GDM1 (cell line): ENCODE data around the gene GABBR2.
"Not testable (repeated sequence)": the region's sequence is repeated elsewhere in the genome, so short reads cannot be mapped to it uniquely, and the experiment has no call there.

Source experiments
- DNase-seq: peaks from one replicate; lab custom pipeline; 2025; lab: John Stamatoyannopoulos, UW

Gene GABBR2

DNA sequence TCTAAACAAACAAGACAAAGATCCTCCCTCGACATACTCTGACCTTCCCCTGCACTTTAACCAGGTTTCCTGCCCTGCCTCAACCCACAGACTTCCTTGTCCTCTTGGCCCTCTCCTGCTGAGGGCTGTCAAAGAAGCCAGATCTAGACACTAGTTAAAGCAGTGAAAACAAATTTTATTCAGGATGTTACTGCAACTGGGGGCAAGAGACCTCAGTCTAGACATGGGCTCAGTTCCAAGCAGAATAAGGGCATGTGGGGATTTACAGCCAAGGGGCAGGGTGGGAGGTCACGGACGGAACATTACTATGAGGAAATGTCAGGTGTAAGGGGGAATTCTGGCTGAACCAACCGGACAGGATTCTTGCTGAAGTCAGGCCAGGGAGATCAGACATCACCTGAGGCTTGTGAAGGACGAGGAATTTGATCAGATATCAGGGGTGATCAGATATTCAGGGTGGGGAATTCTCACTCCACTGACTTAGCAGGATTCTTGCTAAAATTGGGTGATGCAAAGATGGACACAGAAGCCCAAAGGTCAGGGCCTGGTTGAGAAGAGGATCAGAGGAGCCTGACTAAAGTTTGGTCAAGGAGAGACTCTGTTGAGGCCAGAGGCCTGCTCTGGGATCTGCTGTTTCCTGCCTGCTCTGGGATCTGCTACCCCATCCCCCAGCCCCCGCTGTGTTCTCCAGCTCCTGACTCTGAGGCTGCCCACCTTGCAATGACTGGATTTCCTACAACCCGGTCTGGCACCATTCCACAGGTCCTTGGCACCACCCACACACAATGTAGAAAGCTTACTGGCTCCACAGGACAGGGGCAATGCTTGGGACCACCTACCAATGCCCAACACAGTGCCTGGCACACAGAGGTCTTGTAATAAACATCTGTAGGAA lies 21.5 kb downstream of the GABBR2 start:
- peak; percentile 27 for DNase-seq

DNA sequence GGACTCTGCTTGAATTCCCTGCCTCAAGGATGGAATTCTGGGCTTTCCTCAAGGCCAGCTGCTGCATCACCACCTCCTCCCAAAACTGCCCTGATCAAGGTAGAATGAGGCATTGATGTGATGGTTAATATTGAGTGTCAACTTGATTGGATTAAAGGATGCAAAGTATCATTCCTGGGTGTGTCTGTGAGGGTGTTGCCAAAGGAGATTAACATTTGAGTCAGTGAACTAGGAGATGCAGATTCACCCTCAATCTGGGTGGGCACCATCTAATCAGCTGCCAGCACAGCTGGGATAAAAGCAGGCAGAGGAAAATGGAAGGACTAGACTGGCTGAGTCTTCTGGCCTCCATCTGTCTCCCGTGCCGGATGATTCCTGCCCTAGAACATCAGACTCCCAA lies 23.9 kb downstream of the GABBR2 start:
- DNase-seq, result not testable (repeated sequence)

DNA sequence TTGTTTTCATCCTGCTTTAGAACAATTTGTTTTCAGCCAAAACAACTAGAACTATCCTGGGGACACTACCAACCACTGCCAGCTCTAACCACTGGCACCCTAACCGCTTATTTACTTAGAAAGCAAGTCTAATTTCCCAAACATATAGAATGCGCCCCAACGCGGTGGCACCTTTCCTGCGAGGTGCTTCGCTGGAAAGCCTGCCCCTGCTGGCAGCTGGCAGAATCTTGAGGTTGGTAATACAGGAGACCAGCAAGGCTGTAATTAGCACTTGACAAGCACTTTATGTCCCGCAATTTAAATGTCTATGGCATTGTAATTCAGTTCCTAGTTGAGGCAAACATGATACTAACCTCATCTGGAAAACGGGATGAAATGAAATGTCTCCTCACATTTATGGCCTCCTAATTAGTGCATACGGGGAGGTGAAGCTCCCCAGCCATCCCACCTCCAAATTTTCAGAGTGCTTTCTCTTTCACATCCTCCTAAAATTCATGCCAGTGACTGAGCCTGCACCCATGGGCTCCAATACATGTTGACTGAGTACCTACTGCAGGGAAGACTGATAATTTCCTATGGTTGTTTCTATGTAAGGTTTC lies 30.4 kb downstream of the GABBR2 start:
- DNase-seq, result no peak

- no peak for DNase-seq
Measured at GRCh38 chr9:98673681-98674080, 35.1 kb downstream of the GABBR2 start.

DNA sequence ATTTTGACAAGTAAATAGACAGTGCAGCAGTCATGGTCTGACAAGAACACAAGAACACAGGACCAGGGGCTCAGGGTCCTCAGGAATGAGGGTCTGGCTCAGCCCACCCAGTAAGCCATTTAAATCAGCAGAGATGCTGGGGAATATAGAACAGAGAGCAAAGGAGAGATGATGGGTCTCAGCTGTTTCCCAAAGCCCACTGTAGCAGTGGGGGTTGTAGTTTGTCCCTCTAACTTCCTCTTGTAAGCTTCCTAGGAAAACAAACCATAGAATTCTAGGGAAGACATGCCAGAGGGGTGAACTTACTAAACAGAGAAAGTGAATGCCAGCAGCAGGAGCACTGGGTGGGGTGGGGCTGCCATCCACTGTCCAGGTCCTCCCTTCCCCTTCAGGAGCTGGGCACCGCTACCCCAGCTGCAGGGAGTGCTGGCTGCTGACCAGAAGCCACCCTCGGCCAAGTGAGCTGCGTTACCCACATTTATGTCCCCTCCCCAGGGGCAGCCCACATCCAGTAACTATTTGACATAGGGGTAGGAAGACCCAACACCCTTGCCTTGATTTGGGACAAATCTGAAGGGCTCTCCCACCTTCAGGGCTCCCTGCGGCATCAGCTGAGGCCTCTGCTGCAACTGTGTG lies 41.6 kb downstream of the GABBR2 start:
- no peak for DNase-seq

GRCh38 chr9:98665501-98665900 lies 43.2 kb downstream of the GABBR2 start:
- DNase-seq, result no peak

- no peak for DNase-seq
Measured at GRCh38 chr9:98660541-98660940, 48.2 kb downstream of the GABBR2 start.

GRCh38 chr9:98658951-98659351 lies 49.8 kb downstream of the GABBR2 start:
- no peak for DNase-seq

DNA sequence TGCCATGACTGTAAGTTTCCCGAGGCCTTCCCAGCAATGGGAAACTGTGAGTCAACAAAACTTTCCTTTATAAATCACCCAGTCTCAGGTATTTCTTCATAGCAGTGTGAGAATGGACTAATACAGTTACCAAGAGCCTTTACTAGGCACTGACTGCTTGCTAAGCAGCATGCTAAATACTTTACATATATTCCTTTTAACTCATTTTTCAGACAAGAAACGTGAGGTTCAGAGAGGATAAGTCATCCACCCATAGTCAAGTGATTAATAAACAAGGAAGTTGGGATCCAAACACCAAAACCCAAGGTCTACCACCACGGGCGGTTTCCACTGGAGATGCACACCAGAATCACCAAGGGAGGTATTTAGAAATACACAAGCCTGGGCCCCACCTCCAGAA lies 50.8 kb downstream of the GABBR2 start:
- no peak for DNase-seq

DNA sequence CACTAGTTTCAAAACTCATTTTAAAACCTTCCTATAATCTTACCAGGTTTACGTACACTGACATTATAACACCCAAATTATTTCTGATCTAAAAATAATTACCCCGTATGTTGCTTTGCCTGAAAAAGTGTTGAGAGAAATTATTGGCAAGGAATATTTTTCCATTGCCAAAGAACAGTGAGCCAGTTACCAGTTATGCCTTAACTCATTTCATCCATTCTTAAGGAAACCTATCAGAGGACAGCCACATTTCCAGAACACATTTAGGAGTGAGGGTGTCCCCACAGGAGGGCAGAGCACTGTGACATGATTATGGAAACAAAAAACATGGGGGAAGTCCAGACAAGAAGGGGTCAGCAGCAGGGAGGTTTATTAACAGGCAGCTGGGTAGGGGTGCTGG lies 52.2 kb downstream of the GABBR2 start:
- DNase-seq, result no peak

DNA sequence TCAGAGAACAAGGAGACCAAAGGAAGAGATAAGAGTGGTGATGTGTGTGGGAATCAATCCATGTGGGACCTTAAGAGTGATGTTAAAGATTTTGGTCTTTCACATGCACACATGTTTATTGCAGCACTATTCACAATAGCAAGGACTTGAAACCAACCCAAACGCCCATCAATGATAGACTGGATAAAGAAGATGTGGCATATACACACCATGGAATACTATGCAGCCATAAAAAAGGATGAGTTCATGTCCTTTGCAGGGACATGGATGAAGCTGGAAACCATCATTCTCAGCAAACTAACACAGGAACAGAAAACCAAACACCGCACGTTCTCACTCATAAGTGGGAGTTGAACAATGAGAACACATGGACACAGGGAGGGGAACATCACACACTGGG lies 53.3 kb downstream of the GABBR2 start:
- DNase-seq, result not testable (repeated sequence)

GRCh38 chr9:98654247-98654646 lies 54.5 kb downstream of the GABBR2 start:
- DNase-seq, result no peak

GRCh38 chr9:98652741-98653140 lies 56.0 kb downstream of the GABBR2 start:
- no peak for DNase-seq

DNA sequence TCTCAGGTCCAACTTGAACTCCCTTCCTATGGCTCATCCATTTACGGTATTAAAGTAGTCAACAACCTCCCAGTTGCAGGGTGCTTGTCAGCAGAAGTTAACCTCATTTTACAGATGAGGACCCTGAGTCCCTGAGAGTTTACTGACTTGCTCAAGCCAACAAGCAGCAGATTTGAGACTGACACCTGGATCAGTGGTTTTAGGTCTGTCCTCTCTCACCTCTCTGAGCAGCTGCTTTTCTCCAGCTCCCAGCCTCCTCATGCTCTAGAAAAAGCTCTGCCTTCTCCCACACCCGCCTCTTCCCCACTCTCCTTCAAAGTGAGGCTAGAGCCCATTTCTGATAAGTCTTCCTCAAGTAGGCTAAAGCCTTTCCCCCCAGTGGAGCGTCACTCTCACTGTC lies 56.4 kb downstream of the GABBR2 start:
- no peak for DNase-seq

DNA sequence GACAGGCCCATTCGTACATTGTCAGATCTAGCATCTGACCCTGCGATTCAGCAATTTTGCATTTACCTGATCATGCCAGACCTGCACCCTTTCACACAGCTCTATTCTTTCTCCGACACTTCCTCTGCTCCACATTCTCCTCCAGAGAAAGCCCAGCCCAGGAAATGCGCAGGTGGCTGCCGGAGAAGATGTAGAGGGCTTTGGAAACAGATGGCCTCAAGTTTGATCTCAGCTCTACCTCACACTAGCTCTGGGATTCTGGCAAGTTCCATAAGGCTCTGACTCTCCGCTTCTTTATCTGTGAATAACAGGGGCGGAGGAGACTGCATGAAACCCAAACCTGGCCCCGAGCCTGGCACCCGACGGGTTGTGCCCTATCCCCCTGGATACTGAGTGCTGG lies 61.5 kb downstream of the GABBR2 start:
- no peak for DNase-seq

- no peak for DNase-seq
Measured at GRCh38 chr9:98644011-98644410, 64.7 kb downstream of the GABBR2 start.

DNA sequence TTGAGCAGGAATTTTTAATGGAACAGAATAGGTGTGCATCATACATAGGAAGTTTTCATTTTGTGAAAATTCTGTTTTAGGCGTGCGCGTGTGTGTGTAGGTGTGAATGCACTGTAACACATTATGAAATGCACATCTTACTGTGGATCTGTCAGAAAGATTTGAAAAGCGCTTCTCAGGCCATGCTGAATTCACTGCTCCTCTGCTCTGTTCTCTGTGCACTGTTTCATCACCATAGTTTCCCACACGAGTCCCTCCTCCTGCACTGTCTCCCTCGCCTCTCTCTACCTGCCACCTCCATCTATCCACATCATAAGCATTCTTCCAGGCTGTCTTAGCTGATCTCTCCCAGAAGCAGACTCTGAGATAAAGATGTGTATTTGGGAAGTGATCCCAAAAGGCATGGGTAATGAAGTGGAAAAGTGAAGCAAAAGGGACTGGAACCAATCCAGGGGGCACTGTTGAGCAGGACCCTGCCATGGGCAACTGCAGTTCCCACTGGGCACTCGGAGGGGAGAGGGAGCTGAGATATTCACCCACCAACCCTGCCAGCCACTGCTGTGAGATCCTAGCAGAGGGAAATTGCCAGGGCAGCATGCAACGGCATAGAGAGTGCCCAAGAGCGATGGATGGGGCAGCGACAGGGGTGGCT lies 65.9 kb downstream of the GABBR2 start:
- DNase-seq, result no peak

DNA sequence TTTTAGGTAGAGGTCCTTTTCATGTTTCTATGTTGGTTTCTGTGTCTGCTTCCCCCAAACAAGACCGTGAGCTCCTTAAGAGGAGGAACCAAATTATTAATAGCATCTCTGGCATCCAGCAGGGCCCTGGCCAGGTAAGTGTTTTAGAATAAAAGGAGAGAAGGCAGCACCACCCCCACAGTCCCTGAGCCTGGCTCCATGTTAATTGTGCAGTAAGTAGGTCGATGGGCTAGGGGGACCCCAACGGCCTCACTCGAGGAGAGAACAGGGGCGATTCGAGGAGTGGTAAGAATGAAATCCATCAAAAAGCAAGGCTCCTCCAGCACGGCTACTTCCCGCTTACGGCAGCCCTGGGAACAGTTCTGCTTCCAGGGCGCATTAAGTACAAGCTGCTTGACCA lies 67.0 kb downstream of the GABBR2 start:
- no peak for DNase-seq

- no peak for DNase-seq
Measured at GRCh38 chr9:98640394-98640793, 68.3 kb downstream of the GABBR2 start.

DNA sequence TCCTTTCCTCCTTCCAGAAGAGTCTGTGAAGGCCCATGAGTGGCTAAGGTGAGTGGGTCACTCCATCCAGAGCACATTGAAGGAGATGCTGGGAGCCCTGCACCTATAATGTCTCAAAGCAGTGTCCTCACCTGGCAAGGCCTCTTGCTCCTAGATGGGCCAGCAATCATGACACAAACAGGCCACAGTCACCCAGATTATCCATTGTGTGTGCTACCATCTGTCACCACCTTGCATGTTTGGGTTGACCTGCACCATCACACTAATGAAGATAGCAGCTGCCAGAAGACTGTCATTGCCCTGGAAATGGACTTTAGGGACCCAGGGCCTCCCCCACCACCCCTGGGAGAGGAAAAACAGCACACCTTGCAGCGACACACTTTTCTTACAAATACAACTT lies 69.6 kb downstream of the GABBR2 start:
- no peak for DNase-seq

GRCh38 chr9:98637381-98637780 lies 71.4 kb downstream of the GABBR2 start:
- DNase-seq, result no peak

DNA sequence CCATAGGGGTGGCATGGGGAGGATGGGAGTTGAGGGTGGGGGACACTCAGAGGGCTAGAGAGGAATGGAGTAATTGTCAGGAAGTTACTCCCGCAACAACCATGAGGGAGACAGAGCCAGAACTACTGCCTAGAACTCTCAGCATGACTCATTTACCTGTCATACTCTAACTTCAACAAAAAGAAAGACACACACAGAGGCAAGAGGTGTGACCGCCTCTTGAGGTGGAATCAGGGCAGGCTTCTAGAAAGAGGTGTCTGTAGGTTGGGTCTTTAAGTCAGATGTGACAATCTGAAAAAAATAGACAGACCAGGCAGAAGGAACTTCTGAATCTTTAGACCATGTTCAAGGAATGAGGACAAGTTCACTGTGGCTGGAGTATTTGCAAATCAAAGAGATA lies 73.4 kb downstream of the GABBR2 start:
- DNase-seq, result no peak
